Spleen (tissue), 7 donors: ENCODE data around the gene PTPN7.

Experiments used
- CTCF ChIP-seq, 11 experiments: fragments of 200-600 bp in 7 of 11; fragments of 450-650 bp in 4 of 11; sonication (generic) in 4 of 11; IDR thresholded peaks in 8 of 11; conservative IDR thresholded peaks in 3 of 11; 1 replicate in 7 of 11; 2 replicates in 4 of 11; pipeline versions ENCODE4 v1.4.0 to v1.8.0; 2016 to 2021; ENCODE audit warnings: antibody characterized with exemption in 11 of 11, inconsistent platforms in 4 of 11, mild to moderate bottlenecking in 1 of 11
- POLR2A ChIP-seq, 3 donors: fragments of 450-650 bp; IDR thresholded peaks; one replicate each; pipeline ENCODE4 v1.5.1; 2017; ENCODE audit warnings: antibody characterized with exemption in 3 of 3, mild to moderate bottlenecking in 1 of 3
- POLR2AphosphoS5 ChIP-seq, 3 donors: sonication (generic); formaldehyde crosslinking; IDR thresholded peaks; one replicate each; pipeline ENCODE4 v1.5.1; 2017; ENCODE audit warnings: antibody characterized with exemption in 3 of 3
- donor health status: DM: no; HTN: no; CAD: no; lungs with moderate emphysema.
- donor health status: DM: no; HTN: no; CAD: no.
- donor health status: DM: no; HTN: no; CAD: no.

- no peak for TF ChIP-seq POLR2A (IDR thresholded peaks at IDR 0.05)
- no peak for TF ChIP-seq CTCF (IDR thresholded peaks at IDR 0.05 in 8 of 11, conservative IDR thresholded peaks at IDR 0.05 in 3 of 11)
- no peak for TF ChIP-seq POLR2AphosphoS5 (IDR thresholded peaks at IDR 0.05)
Measured at GRCh38 chr1:202203238-202204039, 43.0 kb upstream of the PTPN7 start.
